GM19463 (cell line): ENCODE data around the gene ZEB2.

Source experiments
- ATAC-seq: cut with Tn5 transposase; IDR thresholded peaks from one replicate; pipeline ENCODE4 v1.9.1; 2021; ENCODE audit warnings: mild to moderate bottlenecking, moderate library complexity; ENCODE audit not compliant: unreplicated experiment

ZEB2 gene

DNA sequence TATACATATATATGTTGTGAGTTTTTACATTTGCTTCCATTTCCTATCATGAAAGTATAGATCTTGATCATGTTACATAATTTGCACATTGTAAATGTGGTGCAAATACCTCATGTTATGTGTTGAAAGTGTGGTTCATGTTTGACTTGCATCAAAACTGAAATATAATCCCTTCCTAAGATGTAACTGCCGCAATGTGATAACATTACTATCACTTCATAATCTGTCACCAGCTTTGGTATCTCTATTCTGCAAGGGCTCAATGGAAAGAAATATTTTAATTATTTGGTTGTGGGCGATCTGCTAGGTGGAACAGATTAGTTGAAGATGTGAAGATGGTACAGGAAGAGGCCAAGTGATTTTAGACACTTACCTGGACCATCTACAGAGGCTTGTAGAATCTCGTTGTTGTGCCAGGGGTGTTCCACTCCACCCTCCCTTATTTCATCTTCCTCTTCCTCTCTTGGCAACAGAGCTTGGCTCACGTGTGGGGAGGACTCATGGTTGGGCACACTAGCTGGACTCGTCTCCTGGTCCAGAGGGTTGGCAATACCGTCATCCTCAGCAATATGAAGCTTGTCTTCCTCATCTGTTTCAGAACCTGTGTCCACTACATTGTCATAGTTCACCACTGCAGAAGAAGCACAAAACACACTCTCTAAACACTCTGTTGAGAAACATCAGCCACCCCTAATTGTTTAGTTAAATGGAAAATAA is 90.4 kb downstream of the ZEB2 start:
- no peak for ATAC-seq

DNA sequence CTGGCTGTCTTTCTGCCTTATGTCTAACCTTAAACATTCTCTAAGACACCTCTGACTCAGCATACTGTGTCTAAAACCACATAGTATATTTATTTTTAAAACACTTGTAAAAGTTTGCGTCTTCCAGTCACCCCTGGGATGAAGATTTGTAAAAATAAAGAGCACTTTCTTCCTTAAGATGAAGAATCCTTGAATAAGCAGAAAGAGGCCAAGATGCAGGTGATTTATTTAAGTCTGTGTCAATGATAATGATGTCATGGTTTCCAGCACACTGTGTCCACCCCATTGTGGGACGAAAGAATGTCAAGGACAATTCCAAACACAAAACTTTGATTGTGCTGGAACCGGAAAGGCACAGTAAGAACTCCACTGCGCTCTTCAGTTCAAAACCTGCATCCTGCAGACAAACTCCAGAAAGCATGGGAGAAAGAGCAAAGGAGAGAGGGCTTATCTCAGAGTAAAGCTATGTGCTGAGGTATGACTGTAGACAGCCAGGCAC is 92.9 kb downstream of the ZEB2 start:
- ATAC-seq = no peak

DNA sequence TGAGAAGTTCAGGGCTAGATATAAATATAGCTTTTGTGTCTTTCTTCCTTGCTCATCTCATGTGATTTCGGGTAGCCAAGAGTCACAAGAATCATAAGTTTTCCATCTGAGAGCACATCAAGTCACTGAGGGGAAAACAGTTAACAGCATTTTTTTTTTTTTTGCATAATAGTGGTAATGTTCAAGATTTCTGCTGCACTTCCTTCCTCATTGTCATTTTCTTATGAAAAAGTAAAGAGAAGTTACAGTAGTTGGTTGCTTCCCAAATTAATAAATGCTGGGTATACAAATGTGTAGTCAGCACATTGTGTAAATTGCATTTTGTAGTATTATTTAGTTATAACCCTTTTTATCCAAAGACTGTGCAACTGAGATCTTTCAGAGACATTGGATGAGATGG is 93.6 kb downstream of the ZEB2 start:
- ATAC-seq = no peak

DNA sequence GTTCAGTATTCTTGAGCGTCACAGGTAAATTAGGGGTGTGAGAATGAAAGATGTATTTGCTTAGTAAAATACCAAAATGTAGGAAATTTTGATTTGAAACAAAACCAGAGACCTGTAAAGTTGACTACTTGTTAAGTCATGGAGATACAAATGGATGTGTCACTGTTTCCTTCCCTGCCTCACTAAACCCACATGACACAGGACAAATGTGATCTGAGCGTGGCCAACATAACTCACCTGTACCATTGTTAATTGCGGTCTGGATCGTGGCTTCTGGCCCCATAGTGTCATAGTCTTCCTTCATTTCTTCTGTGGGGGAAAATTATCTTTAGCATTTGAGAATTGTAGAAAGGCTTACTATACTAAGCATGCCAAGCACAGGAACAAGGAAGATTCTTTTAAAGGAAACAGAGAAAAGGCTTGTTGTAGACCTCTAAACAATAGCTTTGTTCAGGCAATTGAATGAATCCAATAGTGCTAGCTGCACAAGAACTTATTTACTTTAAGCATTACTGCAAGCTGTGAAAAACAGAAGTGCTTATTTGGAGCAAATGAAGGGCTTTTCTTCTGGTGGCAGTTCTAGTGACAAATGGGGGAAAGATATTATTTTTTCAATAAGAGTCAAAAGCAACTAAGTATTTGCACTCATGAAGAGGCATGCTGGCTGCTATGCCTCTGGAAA is 95.2 kb downstream of the ZEB2 start:
- no peak for ATAC-seq

DNA sequence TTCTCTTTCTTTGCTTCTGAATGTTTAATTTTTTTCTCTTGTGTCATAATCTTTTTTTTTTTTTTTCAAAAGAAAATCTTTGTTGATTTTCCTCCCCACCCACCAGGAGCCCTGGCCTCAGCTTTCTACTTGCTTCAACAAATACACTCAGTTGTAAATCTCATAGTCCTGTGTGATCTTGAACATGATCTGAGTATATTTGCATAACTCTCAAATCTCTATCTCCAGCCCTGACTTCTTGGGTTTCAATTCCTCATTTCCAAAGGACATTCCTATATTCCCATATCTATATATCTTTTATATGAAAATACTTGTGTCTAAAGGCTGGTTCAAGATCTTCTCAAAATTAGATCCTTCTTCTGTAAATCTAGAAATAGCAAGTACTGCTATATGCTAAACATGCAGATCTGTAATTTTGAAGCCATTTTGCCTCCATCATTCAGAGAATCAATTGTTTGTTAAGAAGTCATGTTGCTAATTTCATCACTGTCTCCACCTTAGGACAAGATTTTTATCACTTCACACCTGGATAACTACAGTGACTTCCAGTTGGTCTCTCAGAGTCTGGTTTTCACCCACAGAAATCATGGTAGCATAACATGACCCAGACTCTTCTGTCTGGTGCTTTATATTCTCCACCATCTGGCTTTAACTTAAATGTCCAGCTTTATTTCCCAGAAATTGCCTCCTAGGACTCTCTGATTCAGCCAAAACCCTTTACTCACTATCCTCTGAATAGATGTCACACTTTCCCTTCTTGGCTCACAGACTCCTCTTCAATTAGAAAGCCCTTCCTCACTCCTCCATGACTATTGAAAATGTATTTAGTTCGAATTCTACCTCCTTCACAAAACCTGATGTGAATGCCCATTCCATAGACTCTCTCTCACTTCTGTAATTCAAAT is 98.1 kb downstream of the ZEB2 start:
- ATAC-seq = no peak

DNA sequence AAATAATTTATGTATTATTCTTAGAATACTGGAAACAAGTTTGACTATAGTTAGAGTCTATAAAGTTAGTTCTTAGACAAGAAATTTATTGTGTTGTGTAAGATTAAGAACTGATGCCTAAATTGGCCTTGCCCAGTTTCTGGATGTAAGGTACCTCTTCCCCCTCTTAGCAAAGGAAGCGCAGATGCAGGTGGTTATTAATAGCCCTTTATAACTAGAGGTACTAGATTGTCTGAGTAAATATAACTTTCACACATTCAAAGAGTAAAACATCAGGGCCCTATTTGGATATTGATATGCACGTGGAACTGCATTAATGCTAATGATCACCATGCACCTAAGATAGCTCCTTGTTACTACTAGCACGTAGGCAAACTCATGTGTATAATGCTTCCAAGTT is 100.7 kb downstream of the ZEB2 start:
- no peak for ATAC-seq

DNA sequence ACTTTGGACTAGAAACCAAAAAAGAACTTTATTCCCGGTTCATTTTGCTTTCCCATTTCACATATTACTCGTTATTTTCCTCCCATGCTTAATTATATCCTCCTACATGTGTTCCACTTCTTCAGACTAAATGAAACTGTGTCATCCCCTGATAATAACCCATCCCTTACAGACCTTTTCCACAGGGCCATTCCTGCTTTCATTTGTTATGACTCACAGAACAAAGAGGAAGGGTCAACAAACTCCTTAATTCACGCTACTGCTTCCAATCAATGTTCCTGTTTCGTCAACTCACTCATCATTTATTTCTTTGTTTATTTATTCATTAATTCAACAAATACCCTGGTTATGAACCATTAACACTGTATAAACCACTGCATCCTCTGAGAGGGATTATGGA is 104.5 kb downstream of the ZEB2 start:
- no peak for ATAC-seq

DNA sequence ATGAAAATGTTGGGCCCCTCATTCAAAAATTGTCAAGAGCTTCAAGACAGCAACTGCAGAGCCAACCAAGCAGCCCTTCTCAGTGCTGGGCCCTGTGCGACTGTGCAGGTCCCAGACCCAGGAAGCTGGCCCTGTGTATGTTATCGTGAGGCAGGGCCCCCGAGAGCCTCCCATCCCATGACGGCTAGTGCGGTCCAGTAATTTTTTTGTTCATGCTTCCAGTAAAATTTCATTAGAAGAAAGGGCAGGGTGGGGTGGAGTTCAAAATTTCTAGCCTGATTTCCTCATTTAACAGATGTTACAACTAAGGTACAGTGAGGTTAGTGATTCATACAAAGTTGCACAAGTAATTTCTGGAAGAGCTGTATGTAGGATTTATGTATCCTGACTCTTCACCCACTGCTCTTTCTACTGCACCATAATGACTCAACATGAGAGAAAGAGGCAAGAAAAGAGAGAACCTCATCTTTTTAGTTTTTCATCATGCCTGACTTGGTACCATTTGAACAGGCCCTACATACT is 105.5 kb downstream of the ZEB2 start:
- peak; percentile 85 for ATAC-seq

DNA sequence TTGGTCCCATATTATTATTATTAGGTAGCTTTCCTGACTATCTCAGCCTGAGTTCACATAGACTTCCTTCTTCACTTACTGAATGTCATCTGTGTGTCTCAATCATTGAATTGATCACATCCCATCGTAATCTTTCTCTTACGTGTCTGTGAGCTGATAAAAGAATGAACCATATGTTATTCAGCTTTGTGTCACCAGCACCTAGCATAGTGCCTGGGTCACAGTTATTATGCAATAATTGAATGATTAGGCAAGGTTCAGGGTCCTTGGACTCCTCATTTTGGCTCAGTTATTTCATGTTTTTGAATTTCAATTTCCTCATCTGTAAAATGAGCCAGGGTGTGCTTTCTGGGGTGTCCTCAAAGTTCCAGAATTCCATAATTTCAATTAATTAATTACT is 107.2 kb downstream of the ZEB2 start:
- ATAC-seq = no peak

DNA sequence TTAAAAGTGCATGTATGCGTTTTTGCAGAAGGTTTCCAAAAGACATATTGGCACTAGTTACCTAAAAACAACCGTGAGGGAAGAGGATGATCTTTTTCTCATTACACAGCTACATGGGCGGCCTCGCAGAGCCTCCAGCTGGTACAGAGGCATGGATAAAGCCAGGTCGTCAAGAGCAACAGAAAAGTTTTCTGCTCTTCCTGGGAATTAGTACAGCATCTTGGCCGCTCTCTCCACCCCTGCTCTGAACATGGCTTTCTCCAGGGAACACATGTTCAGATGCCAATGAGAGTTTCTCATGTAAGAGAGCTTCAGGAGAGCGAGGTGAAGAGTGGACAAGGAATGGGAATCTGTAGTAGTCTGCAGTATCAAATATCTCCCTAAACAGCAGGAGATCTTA is 108.4 kb downstream of the ZEB2 start:
- no peak for ATAC-seq

DNA sequence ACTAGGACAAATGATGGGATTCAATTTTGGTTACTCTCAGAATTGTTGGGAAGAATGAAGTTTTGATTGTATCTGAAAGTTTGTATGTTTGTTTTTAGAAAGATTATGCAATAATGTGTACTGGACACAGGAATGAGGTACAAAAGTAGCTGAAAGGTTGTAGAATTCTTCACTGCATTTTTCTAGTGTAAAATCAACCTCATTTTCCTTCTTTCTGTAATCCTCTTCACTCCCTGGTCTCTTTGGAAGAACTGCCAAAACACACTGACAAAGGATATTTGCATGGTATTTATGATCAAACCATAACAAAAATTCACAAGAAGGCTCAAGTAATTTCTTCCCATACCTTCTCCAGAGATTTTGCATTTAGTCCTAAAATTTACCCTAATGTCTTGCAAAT is 110.7 kb downstream of the ZEB2 start:
- no peak for ATAC-seq

DNA sequence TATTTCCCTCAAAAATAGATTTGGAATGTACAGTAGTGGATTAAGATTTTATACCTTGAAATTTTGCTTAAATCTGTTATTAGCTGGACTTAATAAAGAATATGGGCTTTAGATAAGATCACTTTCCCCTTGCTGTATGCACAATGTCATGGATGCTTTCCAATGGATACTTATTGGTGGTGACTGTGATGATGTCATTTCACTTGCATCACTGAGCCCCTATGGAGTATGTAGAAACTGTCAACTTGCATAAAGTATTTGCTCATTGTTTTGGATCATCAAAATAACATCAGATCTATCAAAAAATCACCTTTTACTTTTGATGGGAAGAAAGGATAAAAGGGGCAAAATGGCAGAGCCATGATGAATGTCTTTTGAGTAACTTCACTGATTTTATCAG is 112.7 kb downstream of the ZEB2 start:
- no peak for ATAC-seq

DNA sequence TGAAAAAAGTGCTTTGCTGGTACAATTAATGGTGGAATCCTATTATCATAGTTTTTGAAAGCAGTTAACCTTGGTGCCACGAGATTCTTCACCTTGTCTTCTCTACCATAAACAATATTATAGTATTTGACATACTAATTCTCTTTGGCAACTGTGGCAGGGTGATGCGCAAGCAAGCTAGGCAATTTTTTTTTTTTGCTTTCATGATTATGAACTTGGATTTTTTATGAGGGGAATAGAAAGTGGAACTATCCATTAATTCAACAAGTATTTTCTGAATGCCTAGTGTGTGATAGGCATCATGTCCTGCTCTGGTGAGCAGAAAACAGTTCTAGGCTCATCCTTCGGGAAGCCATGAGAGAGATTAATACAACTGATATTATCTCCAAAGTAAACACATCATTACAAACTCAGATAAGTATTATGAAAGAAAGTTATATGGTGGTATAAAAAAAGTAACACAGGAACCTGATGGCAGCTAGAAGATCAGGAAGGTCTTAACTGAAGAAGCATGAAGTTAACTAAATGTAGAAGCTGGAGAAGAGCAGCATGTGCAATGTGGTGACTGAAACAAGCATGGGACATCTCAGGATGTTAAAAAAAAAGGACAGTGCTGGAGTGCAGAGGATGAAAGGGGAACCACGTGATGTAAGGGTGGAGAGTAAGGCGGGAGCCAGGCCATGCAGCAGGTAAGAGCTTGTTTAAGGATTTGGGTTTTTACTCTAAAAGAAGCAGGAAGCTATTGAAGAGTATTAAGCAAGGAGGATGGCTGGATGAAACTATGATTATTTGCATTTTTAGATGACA is 113.7 kb downstream of the ZEB2 start:
- no peak for ATAC-seq

DNA sequence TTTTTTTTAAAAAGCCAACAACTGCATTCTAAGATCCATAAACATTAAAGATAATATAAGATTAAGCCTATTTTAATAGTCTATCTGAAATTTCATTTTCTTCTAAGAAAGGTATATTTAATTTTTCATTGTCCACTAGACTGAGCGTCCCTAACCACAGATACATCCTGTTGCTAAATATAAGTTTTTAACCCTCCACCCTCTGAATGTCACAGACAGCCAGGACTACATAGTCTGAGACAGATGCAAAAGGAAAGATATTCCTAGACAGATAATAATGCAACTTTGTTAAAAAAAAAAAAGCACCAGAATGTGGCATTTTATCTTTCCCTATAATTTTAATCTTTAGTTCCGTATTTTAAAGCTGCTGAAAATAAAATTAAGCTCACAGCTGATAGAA is 114.6 kb downstream of the ZEB2 start:
- ATAC-seq = no peak

DNA sequence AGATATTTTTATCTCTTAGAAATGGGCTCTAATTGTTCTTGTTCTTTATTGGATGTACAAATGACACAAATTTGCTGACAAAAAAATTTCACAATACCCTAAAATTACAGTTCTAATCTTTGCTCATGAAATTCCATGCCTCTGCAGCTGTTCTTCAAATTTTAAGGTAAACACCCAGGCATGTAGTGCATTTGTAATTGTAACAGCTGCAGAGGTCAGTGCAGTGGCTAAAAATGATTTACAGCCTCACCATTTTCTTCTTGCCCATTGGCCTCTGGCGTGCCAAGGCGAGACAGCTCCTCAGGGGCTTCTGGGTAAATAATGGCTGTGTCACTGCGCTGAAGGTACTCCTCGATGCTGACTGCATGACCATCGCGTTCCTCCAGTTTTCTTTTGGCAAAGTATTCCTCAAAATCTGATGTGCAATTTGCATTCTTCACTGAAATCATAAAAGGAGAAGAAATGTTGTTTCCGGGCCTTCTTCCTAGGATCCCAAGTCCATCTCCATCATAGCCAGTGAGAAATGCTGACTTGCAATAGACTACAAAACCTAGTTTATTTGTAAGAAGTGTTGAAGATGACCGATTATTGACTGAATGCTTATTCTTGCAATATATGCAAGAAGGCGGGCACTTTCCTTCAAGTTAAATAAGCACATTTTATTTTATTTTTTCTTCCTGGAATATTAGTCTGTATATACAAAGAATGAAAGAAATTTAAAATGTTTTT is 115.2 kb downstream of the ZEB2 start:
- ATAC-seq = no peak

DNA sequence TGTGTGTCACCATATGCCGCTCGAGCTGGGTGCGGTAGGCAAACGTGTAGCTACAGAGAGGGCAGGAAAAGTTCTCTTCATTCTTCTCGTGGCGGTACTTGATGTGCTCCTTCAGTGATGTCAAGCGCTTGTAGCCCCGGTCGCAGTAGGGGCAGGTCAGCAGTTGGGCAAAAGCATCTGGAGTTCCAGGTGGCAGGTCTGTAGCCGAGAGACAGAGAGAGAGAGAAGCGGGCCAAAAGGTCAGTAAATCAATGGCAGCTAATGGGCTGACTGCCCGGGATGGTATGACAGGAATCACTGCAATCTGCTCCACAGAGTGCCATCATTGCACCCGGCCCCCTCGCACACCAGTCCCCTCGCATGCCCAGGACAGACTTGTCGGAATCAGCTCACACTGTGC is 116.0 kb downstream of the ZEB2 start:
- ATAC-seq = no peak

DNA sequence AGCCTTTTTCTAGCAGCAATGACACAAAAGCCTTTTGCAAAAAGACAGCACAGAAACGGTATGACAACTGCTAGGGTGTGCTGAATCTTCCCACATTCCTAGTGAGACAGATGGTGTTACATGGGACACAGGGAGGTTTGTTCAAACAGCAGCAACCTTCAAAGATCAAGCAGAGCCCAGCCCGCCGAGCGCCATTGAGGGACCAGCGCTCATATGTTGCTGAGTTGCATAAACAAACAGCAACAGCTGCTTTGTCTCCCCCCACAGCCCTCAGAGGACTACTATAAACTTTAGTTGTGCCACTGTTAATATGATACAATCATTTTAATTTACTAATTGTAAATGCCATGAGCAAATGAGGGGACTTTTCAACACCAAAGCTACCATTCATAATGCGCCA is 117.7 kb downstream of the ZEB2 start:
- ATAC-seq = no peak

DNA sequence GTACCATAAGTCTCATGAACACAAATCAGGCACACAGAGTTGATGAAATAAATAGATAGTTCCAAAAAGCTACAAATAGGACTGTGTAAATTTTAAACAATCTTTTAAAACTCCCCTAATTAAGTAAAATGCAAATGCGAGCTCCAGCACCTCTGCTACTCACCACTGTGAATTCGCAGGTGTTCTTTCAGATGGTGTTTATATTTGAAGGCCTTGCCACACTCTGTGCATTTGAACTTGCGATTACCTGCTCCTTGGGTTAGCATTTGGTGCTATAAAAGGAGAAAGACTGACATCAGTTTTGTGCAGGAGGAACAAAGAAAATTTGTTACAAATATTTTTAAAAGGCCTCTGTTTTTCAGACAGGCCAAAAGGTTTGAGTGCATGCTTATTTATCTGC is 118.9 kb downstream of the ZEB2 start:
- ATAC-seq = no peak

DNA sequence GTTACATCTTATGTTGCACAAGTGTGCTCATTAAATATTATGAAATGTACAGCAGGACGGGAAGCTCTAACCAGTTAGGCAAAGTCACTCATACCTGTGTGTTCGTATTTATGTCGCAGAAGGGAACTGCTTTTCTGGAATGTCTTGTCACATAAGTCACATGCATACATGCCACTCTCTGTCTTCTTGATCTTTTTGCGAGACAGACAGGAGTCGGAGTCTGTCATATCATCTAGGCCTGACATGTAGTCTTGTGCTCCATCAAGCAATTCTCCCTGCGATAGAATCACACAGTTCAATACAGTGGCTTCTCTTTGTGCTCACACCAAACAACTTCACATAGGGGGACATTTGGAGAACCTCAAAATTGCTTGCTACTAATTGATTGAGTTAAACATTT is 123.6 kb downstream of the ZEB2 start:
- no peak for ATAC-seq
